GM06990 (cell line): Measurements from ENCODE around the gene LPAR3.

Experiments used
- DNase-seq: peaks from one replicate; pipeline ENCODE4 v3.0.0-alpha.2; 2011; ENCODE audit not compliant: insufficient read length; ENCODE audit errors: extremely low read depth
- H3K27me3 ChIP-seq: replicated peaks from 2 replicates; pipeline ENCODE4 v1.6.0; 2011; ENCODE audit warnings: low read length; ENCODE audit not compliant: control insufficient read depth, insufficient read depth
- H3K36me3 ChIP-seq: 2 replicates; pipeline ENCODE4 v1.5.1; 2011; ENCODE audit warnings: low read length; ENCODE audit not compliant: control insufficient read depth, insufficient read depth
- H3K4me3 ChIP-seq: replicated peaks from 2 replicates; pipeline ENCODE4 v1.5.1; 2011; ENCODE audit warnings: low read depth, mild to moderate bottlenecking, control low read depth, low read length
- CTCF ChIP-seq: IDR thresholded peaks from 2 replicates; pipeline ENCODE4 v1.5.1; 2011; ENCODE audit warnings: low read length, control low read depth, mild to moderate bottlenecking, inconsistent platforms; ENCODE audit not compliant: insufficient read depth, poor library complexity, severe bottlenecking

Gene LPAR3

GRCh38 chr1:84873366-84873765, 19.6 kb downstream of the LPAR3 start:
- H3K36me3 ChIP-seq: no peaks in the 10 kb centered on the region
- H3K4me3 ChIP-seq: no peak overlapping the region
- no peak for TF ChIP-seq CTCF
- no peaks in the 10 kb centered on the region; the same call in 1 of the 2 replicates for H3K27me3 ChIP-seq
- no peak for DNase-seq

- no peak for TF ChIP-seq CTCF
- no peaks in the 10 kb centered on the region; the same call in 1 of the 2 replicates for H3K27me3 ChIP-seq
- H3K4me3 ChIP-seq: no peak overlapping the region
Observed at GRCh38 chr1:84872696-84873355, 20.2 kb downstream of the LPAR3 start.

GRCh38 chr1:84871181-84871580, 21.8 kb downstream of the LPAR3 start:
- no peak for TF ChIP-seq CTCF
- Histone ChIP-seq H3K27me3 (no peaks in the 10 kb centered on the region), H3K36me3 (no peaks in the 10 kb centered on the region), H3K4me3 (no peak overlapping the region)
- DNase-seq: no peak

More at GRCh38 chr1:84872696-84873355, 20.2 kb downstream of the LPAR3 start:
- no peaks in the 10 kb centered on the region for H3K36me3 ChIP-seq
- no peak for DNase-seq

GRCh38 chr1:84870591-84870990, 22.4 kb downstream of the LPAR3 start:
- H3K36me3 ChIP-seq: no peaks in the 10 kb centered on the region
- no peaks in the 10 kb centered on the region for H3K27me3 ChIP-seq
- DNase-seq: no peak
- H3K4me3 ChIP-seq: no peak overlapping the region
- no peak for TF ChIP-seq CTCF

- H3K4me3 ChIP-seq: no peak overlapping the region
- no peaks in the 10 kb centered on the region for H3K27me3 ChIP-seq
- TF ChIP-seq CTCF: no peak
- H3K36me3 ChIP-seq: no peaks in the 10 kb centered on the region
- no peak for DNase-seq
Observed at GRCh38 chr1:84869720-84870119, 23.3 kb downstream of the LPAR3 start.
